Karpas-422 (cell line): ENCODE data around the gene SPARCL1. TPM values are rescaled to one million over a fixed set of nuclear protein-coding genes. Genes with fewer than 3 reads are reported as not detected.
"Not testable (repeated sequence)": the region's sequence is repeated elsewhere in the genome, so short reads cannot be mapped to it uniquely, and the experiment has no call there.

Experiments used
- DNase-seq: peaks from one replicate; pipeline ENCODE4 v3.0.0-alpha.2; 2015
- H2AFZ ChIP-seq: fragments of 200-600 bp; sonication (generic); 2 replicates; pipeline ENCODE4 v1.6.1; 2014; ENCODE audit warnings: antibody characterized with exemption, low read length, mixed read lengths
- H3K27ac ChIP-seq: fragments of 200-600 bp; sonication (generic); 2 replicates; pipeline ENCODE4 v1.5.1; 2014; ENCODE audit warnings: mild to moderate bottlenecking, low read length, moderate library complexity
- H3K27me3 ChIP-seq: fragments of 200-600 bp; sonication (generic); 2 replicates; pipeline ENCODE4 v1.6.1; 2014; ENCODE audit warnings: low read length, mixed read lengths
- H3K36me3 ChIP-seq: fragments of 200-600 bp; sonication (generic); 2 replicates; pipeline ENCODE4 v1.6.1; 2014; ENCODE audit warnings: low read length, mixed read lengths; ENCODE audit not compliant: insufficient read depth
- H3K4me1 ChIP-seq: fragments of 200-600 bp; sonication (generic); 2 replicates; pipeline ENCODE4 v1.6.1; 2014; ENCODE audit warnings: mild to moderate bottlenecking, low read length, mixed read lengths
- H3K4me2 ChIP-seq: fragments of 200-600 bp; sonication (generic); 2 replicates; pipeline ENCODE4 v1.6.1; 2014; ENCODE audit warnings: low read length, low read depth, mild to moderate bottlenecking; ENCODE audit not compliant: poor library complexity, severe bottlenecking
- H3K4me3 ChIP-seq: fragments of 200-600 bp; sonication (generic); 2 replicates; pipeline ENCODE4 v1.5.1; 2014; ENCODE audit warnings: mild to moderate bottlenecking, antibody characterized with exemption, low read length, mixed read lengths
- H3K79me2 ChIP-seq: fragments of 200-600 bp; sonication (generic); 2 replicates; pipeline ENCODE4 v1.6.1; 2014; ENCODE audit warnings: mild to moderate bottlenecking, low read length, mixed read lengths
- H3K9ac ChIP-seq: fragments of 200-600 bp; sonication (generic); 2 replicates; pipeline ENCODE4 v1.6.0; 2014; ENCODE audit warnings: low read length
- H3K9me2 ChIP-seq: fragments of 200-600 bp; sonication (generic), shearing (Covaris generic); replicated peaks from 2 replicates; pipeline ENCODE4 v1.6.0; 2014; ENCODE audit warnings: mild to moderate bottlenecking, low read length, moderate library complexity; ENCODE audit not compliant: insufficient read depth
- H3K9me3 ChIP-seq: fragments of 300-700, 200-600 bp; sonication (generic); 2 replicates; pipeline ENCODE4 v1.6.1; 2014; ENCODE audit warnings: low read length, mixed read lengths
- H4K20me1 ChIP-seq: fragments of 200-600 bp; sonication (generic); 2 replicates; pipeline ENCODE4 v1.6.1; 2014; ENCODE audit warnings: mild to moderate bottlenecking, antibody characterized with exemption, low read length, low read depth; ENCODE audit not compliant: insufficient read depth
- total RNA-seq: library from RNA; depleted of rRNA; stranded (reverse); fragments of >200 nt; shearing (Covaris generic); gene quantifications from 2 replicates; pipeline ENCODE4 v1.2.3, GENCODE V29; 2014; ENCODE audit warnings: low replicate concordance

Gene SPARCL1
- total RNA-seq, 1 experiment from 2014 or later = 0.11 TPM

- no peaks in the 10 kb centered on the region for H4K20me1 ChIP-seq
Observed at GRCh38 chr4:87491436-87491835, 37.7 kb downstream of the SPARCL1 start.

GRCh38 chr4:87490664-87491369, 38.4 kb downstream of the SPARCL1 start:
- H3K79me2 ChIP-seq = no peaks in the 10 kb centered on the region

More at GRCh38 chr4:87491436-87491835, 37.7 kb downstream of the SPARCL1 start:
- H3K27ac ChIP-seq = no peak overlapping the region
- no peak overlapping the region for H3K4me2 ChIP-seq
- H2AFZ ChIP-seq = no peak overlapping the region
- H3K9ac ChIP-seq = no peak overlapping the region
- H3K79me2 ChIP-seq = no peaks in the 10 kb centered on the region
- peaks cover 7% of the 10 kb centered on the region for H3K4me1 ChIP-seq
- no peaks in the 10 kb centered on the region for H3K27me3 ChIP-seq
- no peaks in the 10 kb centered on the region for H3K9me2 ChIP-seq
- DNase-seq = no peak
- no peaks in the 10 kb centered on the region for H3K9me3 ChIP-seq
- no peak overlapping the region for H3K4me3 ChIP-seq
- no peaks in the 10 kb centered on the region; the same call in 1 of the 2 replicates for H3K36me3 ChIP-seq

GRCh38 chr4:87489678-87490077, 39.5 kb downstream of the SPARCL1 start:
- Histone ChIP-seq H3K4me1 (peaks cover 7% of the 10 kb centered on the region), H4K20me1 (no peaks in the 10 kb centered on the region), H3K9me2 (no peaks in the 10 kb centered on the region), H3K4me2 (no peak overlapping the region), H3K4me3 (no peak overlapping the region), H3K27me3 (no peaks in the 10 kb centered on the region), H3K9ac (no peak overlapping the region), H3K9me3 (no peaks in the 10 kb centered on the region), H3K27ac (no peak overlapping the region), H3K79me2 (no peaks in the 10 kb centered on the region), H3K36me3 (no peaks in the 10 kb centered on the region; the same call in 1 of the 2 replicates), H2AFZ (no peak overlapping the region)
- DNase-seq = no peak

More at GRCh38 chr4:87490664-87491369, 38.4 kb downstream of the SPARCL1 start:
- Histone ChIP-seq H3K9me2 (no peaks in the 10 kb centered on the region), H2AFZ (no peak overlapping the region), H3K27ac (no peak overlapping the region), H4K20me1 (no peaks in the 10 kb centered on the region), H3K9ac (no peak overlapping the region), H3K4me3 (no peak overlapping the region), H3K36me3 (no peaks in the 10 kb centered on the region; the same call in 1 of the 2 replicates), H3K4me2 (no peak overlapping the region), H3K4me1 (peaks cover 7% of the 10 kb centered on the region), H3K27me3 (no peaks in the 10 kb centered on the region), H3K9me3 (no peaks in the 10 kb centered on the region)
- no peak for DNase-seq

GRCh38 chr4:87488666-87489065, 40.5 kb downstream of the SPARCL1 start:
- not testable (repeated sequence) for H3K4me2 ChIP-seq, H3K9ac ChIP-seq, H3K27me3 ChIP-seq, H3K9me2 ChIP-seq, H3K79me2 ChIP-seq, H3K36me3 ChIP-seq, DNase-seq, H3K9me3 ChIP-seq, H3K27ac ChIP-seq, H4K20me1 ChIP-seq, H3K4me3 ChIP-seq, H2AFZ ChIP-seq, H3K4me1 ChIP-seq

- not testable (repeated sequence) for H3K9me2 ChIP-seq, DNase-seq, H3K4me3 ChIP-seq, H3K4me2 ChIP-seq, H3K4me1 ChIP-seq, H3K27me3 ChIP-seq, H3K9me3 ChIP-seq, H3K36me3 ChIP-seq, H4K20me1 ChIP-seq, H3K9ac ChIP-seq, H2AFZ ChIP-seq, H3K79me2 ChIP-seq, H3K27ac ChIP-seq
Observed at GRCh38 chr4:87483247-87483646, 45.9 kb downstream of the SPARCL1 start.

GRCh38 chr4:87481377-87481776, 47.8 kb downstream of the SPARCL1 start:
- no peaks in the 10 kb centered on the region for H3K79me2 ChIP-seq
- H3K9me3 ChIP-seq = no peaks in the 10 kb centered on the region
- no peak for DNase-seq
- H3K36me3 ChIP-seq = no peaks in the 10 kb centered on the region
- no peak overlapping the region for H3K4me2 ChIP-seq
- H4K20me1 ChIP-seq = no peaks in the 10 kb centered on the region
- no peaks in the 10 kb centered on the region for H3K27me3 ChIP-seq
- no peak overlapping the region for H3K4me3 ChIP-seq
- H3K4me1 ChIP-seq = no peaks in the 10 kb centered on the region
- H3K9me2 ChIP-seq = no peaks in the 10 kb centered on the region
- no peak overlapping the region for H3K9ac ChIP-seq
- H2AFZ ChIP-seq = no peak overlapping the region
- no peak overlapping the region for H3K27ac ChIP-seq

GRCh38 chr4:87478732-87479250, 50.4 kb downstream of the SPARCL1 start:
- no peak for DNase-seq
- Histone ChIP-seq H4K20me1 (no peaks in the 10 kb centered on the region), H3K4me1 (no peaks in the 10 kb centered on the region), H3K9me2 (no peaks in the 10 kb centered on the region), H3K27ac (no peak overlapping the region), H3K9me3 (no peaks in the 10 kb centered on the region), H2AFZ (no peak overlapping the region), H3K4me2 (no peak overlapping the region), H3K27me3 (no peaks in the 10 kb centered on the region), H3K79me2 (no peaks in the 10 kb centered on the region), H3K9ac (no peak overlapping the region), H3K36me3 (no peaks in the 10 kb centered on the region), H3K4me3 (no peak overlapping the region)

GRCh38 chr4:87476934-87477333, 52.2 kb downstream of the SPARCL1 start:
- H3K36me3 ChIP-seq = no peaks in the 10 kb centered on the region
- no peaks in the 10 kb centered on the region for H4K20me1 ChIP-seq
- no peak overlapping the region for H3K4me3 ChIP-seq
- H3K9me3 ChIP-seq = no peaks in the 10 kb centered on the region
- H3K79me2 ChIP-seq = no peaks in the 10 kb centered on the region
- H3K4me1 ChIP-seq = no peaks in the 10 kb centered on the region
- no peaks in the 10 kb centered on the region for H3K9me2 ChIP-seq
- no peak overlapping the region for H3K27ac ChIP-seq
- no peak overlapping the region for H3K9ac ChIP-seq
- no peaks in the 10 kb centered on the region for H3K27me3 ChIP-seq
- DNase-seq = no peak
- no peak overlapping the region for H3K4me2 ChIP-seq
- no peak overlapping the region for H2AFZ ChIP-seq
